Measurements from ENCODE around the gene FOXD1.

Gene FOXD1

DNA sequence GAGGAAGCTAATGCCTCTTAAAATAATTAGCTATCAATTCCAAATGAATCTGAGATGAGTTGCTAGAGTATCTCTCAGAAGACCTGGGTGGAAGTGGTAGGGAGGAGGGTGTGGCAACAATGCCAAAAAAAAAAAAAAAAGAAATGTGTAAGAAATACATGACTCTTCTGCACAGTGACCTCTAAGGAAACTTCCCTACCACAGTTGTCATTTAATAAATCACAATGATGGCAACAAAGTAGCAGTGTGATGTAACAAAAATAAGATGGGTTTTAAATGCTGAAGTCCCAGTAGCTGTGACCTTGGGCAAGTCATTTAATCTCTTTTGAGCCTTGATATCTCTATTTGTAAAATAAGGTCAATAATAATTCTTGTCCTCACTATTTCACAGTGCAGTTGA, 7.2 kb downstream of the FOXD1 start:
- DNase-seq (ENCODE audit: low read depth in 1 of 2, low spot score in 1 of 2) = no peak

DNA sequence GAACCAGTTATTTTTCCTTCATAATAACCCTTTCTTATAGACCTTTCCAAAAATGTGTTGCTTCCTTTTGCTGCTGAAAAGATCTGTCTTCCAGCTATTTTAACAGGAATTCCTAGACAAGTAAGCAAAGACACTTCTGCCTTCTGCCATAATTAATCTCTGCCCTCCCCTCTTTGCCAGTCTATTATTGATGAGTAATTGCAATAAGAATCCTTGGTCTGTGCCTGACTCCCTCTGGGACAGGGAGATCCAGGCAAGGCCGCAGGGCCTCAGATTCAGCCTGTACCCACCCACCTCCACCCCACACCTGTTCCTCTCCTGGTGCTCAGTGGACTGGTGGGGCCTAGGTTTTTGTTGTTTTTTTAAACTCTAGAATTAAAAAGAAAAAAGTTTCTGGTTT, 8.3 kb downstream of the FOXD1 start:
- DNase-seq (ENCODE audit: low read depth in 1 of 2, low spot score in 1 of 2) = no peak

DNA sequence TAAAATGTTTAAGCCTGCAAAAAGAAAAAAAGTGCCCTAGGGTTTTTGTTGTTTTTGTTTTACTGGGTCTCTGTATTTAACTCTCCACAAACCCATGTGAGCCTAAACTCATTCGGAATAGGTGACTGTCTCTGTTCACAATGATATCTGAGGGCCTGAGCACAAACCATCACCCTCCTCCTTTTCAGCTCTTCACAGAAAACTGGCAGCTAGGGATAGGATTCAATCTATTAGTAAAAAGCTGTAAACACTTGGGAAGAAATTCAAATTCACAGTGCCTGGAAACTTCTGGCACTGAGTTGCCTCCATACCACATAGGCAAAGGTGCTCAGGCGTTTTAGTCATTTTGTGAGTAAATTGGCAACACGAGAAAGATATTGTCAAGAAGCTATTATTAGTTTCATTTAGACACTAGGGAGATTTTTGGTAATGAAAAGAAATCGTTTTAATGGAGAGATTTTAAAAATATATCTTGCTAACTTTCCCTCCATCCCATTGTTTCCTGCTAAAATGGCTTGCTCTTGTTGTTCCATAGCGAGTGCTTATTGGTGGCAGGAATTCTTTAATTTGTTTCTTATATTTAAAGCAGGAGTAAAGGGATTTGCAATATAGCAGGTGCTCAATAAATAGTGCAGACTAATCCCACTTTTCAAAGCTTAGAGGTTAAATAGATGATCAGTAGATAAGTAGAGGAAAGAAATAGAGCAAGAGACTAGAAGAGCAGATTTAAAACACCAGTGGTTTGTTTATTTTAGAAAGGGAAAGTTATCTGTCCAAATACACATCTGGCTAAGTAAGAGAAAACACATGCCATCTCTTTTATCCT, 9.7 kb downstream of the FOXD1 start:
- no peak for DNase-seq (ENCODE audit: low read depth in 1 of 2, low spot score in 1 of 2)

DNA sequence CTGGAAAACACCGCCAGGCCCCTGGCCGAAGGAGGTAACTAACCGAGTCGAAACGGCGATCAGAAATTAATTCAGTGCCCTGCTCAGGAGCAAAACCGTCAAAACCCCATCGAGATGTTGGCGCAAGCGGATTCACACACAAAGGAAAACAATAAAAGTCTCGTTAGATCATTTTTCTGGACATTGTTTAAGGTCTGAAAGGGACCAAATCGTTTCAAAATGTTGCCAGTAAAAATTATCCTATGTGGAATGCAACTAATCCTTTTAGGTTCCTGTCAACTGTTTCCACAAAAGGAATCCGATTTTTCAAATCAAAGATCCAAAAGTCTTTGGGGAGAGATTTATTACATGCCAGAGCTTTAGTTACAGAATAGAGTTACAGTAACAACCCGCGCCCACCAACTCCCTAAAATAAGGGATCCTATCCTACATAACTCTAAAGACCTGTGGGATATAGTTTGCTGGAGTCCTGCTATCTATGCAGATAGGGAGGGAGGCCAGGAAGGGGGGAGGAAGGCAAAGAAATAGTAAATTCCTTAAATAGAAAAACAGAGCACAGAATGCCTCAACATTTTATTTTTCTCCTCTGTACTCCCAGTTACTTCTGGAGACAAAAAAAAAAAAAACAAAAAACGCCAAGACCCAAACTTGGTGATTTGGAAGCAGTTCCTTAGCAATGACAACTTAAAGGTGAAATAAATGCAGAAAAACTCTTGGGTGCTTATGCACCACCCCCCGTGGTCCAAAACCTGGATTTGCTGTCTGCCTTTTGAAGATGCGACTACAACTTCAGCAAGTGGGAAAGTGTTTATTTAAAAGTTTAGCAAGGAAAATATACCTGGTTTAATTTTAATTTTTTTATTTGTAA, 10.6 kb downstream of the FOXD1 start:
- no peak for DNase-seq (ENCODE audit: low read depth in 1 of 2, low spot score in 1 of 2)

DNA sequence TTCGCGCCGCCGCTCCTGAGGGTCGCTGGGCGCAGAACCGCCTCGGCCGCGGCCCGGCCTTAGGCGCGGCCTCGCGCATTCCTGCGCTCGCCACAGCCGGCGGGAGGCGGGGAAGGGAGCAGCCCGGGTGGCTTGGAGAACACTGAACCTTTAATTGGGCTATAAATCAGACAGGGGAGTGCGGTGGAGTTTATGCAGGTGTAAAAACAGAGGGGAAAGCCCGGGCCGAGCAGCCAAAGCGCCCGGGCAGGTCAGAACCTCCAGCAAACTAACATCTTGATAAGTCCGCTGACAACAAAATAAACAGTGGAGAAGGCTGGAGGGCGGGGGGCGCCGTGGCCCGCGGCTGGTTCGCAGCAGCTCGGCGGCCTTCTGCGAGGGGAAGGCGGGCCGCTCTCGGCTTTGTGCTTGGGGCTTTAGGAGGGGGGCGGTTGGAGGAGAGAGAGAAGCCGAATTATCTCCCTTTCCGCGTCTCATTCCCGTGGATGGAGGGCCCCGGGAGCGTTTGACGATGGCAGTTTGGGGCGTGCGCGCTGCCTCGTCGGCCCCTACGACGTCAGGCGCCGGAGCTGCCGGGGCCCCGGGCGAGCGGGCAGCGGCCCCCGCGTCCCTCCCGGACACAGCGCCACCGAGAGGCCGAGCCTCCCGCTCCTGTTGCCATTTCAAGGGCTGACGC, 11.3 kb downstream of the FOXD1 start:
- DNase-seq (ENCODE audit: low read depth in 1 of 2, low spot score in 1 of 2) = no peak

DNA sequence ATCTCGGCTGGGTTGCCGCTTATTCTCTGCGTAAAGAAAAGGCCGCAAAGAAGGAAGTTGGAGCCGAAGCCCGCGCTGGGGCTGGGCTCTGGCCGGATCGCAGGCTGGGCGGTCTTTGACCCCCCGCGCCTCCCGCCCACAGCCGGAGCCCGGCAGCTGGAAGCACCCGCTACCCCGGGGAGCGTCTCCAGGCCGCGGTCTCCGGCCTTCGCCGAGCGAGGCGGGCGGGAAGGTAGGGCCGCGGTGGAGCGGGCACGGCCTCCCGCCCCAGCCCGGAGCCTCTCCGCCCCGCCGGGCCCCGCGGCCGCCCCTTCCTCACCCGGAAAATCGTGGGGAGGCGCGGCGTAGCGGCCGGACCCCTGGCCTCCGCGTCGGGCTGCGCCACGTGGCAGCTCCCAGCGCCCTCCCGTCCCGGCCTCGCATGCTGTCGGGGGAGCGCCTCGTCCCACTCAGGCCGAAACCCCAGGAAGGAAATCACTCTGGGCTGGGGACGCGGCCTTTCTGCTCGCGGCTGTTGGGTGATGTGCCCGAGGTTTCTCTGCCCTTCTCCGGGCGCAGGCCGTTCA, 12.0 kb downstream of the FOXD1 start:
- DNase-seq (ENCODE audit: low read depth in 1 of 2, low spot score in 1 of 2) = no peak

DNA sequence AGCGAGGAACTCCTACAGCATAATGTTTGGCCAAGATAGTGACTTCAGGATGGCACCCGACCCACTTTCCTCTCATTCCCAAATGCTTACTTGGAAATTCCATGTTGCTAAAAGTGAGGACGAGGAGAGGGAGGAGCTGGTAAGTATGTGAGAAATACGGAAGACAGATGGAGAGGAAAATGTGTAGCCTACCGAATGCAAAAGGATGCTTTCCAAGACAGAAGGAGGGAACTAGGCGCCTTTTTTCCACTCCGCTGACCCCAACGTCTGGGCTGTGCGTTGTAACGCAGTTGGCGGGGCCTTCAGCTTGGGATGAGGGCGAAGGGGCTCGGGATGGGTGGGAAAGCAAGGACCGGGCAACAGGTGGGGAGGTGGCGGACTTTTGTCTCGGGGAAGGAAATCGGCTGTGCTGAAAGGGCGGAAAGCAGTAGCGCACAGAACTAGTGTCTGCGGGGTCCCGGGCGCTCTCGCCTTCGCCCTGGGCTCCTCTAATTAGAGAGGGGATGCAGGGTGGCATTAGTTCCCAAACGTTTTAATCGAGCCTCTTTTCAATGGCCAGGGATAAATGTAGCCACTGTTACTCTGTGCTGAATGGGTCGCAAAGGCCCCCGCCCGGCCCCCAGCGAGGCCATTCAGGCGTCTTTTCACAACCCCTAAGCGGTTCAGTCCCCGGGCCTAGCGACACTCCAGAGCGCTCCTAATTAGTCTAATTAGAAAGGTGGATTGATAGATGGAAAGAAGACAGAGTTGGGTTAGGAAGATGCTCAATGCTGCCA, 12.6 kb downstream of the FOXD1 start:
- no peak for DNase-seq (ENCODE audit: low read depth in 1 of 2, low spot score in 1 of 2)

DNA sequence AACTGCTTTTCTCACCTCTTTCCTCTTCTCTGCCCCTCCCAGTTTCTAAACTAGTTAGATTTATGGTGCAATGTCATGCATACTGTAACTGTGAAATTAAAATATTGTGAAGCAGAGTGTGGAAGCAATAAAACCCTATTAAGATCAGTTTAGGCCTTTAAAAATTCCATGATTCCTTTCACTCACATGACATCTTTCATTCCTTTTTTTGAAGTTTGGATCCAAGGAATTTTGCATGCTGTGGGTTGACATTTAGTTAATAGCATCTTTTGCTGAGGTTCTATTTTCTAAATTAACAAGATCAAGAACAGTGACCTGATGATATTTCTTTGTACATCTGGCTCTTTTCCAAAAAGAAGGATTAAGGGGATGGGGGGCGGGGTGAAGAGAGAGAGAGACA, 13.7 kb downstream of the FOXD1 start:
- DNase-seq (ENCODE audit: low read depth in 1 of 2, low spot score in 1 of 2) = no peak

DNA sequence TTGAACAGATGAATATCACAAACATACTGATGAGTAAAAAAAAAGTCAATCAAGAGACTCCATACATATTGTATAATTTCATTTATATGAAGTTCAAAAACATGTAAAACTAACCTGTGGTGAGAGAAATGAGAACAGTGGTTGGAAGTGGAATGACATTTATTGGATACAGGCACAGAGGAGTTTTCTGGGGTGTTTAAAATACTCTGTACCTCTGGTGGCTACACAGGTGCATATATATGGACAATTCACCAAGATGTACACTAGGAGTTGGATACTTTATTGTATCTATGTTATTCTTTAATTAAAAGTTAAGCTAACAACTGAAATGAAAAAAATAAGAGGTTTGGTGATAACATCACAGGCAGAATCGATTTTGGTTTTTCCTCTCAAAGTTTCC, 14.1 kb downstream of the FOXD1 start:
- no peak for DNase-seq (ENCODE audit: low read depth in 1 of 2, low spot score in 1 of 2)

DNA sequence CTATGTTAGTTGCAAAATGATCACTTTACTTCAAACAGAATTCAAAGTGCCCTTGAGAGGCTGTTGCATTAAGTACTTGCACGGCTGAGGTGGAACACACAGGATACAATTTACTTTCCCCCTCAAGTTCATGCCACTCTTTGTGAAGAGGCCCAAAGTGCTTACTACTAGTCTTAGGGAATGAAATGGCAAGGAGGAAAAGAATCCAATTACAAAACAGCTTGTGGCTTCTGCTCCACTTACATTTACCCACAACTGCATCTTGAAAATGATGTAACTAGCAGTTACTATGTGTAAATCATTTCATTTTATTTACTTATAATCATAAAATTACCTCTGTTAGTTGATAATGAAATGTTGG, 14.6 kb downstream of the FOXD1 start:
- no peak for DNase-seq (ENCODE audit: low read depth in 1 of 2, low spot score in 1 of 2)

DNA sequence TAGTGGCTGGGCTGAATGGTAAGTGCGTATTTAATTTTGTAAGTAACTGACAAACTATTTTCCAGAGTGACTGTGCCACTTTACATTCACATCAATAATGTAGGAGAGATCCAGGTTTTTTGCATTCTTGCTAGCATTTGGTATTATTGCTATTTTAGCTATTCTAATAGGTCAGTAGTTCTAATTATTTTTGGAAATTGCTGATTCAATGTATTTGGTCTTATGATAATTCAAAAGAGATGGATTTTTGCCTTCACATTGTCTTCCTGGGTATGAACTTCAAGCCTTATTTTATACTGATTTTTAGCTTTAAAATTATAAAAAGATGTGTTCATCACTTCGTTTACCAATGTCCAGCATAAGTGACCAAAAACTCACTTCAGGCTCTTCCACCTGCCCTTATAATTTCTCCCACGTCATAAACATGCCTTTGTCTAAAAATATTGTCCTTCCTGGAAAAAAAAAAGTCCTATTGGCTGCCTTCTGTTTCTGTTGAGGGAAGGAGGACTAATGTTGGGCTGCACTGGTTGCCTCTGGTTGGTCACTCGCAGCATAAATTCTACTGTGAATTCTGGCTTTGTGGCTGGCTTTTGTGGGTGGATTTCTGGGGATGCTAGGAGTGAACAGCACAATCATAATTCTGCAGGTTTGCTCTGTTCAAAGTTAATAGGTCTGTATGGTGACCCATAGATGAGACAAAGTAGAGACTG, 15.2 kb downstream of the FOXD1 start:
- no peak for DNase-seq (ENCODE audit: low read depth in 1 of 2, low spot score in 1 of 2)

DNA sequence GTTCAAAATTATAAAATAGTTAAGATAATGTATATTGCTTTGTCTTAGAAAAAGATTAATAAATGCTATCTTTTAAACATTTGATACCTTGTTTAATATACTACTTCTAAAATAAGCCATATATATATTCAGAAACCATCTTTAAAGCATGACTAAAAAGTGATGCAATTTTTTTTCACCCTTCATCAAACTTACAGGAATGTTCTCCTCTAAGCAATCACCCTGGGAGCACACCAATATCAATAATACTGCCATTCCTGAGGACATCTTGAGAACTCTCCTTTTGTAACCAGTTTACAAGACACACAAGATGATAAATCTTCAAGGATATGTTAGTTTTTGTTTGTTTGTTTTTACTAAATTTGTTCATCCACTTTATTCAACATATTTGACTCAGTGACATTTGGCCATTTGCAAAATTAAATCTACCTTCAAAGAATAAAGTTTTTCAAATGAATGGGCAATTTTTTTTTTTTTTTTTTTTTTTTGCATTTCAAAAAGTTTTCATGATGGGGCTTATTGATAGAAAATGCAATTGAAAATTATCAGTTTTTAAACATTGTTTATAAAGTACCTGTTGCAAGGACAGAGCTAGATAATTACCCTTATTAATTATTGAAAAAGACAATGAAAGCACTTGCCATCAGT, 17.2 kb downstream of the FOXD1 start:
- DNase-seq (ENCODE audit: low read depth in 1 of 2, low spot score in 1 of 2) = no peak

DNA sequence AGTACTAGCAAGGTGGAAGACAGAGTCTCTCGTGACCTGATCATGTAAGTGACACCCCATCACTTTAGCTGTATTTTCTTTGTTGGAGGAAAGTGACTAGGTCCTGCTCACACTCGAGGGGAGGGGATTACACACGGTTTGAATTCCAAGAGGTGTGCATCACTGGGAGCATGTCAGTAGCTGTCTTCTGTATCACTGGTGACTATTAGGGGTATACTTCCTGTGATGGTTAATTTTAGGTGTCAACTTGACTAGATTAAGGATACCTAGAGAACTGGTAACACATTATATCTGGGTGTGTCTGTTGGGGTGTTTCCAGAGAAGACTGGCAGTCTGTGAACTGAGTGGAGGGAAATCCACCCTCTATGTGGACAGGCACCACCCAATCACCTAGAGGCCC, 22.5 kb downstream of the FOXD1 start:
- DNase-seq (ENCODE audit: low read depth in 1 of 2, low spot score in 1 of 2) = no peak

DNA sequence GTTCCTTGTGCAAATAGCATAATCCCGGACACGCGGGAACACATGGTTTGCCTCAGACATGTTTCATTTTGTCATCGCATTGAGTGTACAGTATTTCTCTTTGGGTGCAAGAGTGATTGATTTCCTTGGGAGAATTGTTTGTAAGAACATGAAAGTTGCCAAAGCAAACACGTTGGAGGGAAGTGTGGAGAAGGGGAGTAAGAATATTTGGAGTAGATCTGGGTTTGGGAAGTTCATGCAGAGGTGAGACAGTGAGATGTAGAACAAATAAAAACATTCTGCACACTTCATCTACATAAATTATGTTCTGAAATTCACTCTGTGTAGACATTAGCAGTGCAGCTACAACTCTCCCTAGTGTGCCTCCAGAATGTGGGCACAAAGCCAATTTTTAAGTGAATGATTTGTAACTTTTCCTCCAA, 24.0 kb downstream of the FOXD1 start:
- DNase-seq (ENCODE audit: low read depth in 1 of 2, low spot score in 1 of 2) = no peak

DNA sequence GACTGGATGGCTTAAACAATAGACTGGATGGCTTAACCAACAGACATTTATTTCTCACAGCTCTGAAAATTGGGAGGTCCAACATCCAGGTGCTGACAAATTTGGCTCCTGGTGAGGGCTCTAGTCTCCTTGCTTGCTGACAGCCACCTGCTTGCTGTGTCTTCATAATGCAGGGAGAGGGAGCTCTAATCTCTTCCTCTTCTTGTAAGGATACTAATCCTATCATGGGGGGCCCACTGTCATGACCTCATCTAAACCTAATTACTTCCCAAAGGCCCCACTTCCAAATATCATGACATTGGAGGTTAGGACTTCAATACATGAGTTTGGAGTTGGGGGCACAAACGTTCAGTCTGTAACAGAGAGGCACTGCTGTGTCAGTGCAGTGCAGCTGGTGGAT, 26.4 kb downstream of the FOXD1 start:
- DNase-seq (ENCODE audit: low read depth in 1 of 2, low spot score in 1 of 2) = no peak

DNA sequence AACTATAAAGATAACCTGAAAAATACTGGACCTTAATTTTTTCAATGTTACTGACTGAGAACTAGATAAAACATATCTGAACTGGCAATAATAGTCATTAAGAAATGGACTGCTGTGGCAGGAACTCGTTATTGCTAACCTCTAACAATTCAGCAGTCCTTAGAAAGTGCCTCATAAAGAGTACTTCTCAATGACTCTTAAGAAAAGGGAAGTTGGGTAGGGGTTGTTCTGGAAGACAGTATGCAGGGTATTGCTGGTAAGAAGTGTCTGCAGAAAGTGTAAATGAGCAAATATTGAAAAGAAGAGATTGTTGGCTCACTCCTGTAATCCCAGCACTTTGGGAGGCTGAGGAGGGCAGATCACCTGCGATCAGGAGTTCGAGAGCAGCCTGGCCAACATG, 27.9 kb downstream of the FOXD1 start:
- DNase-seq (ENCODE audit: low read depth in 1 of 2, low spot score in 1 of 2) = no peak

DNA sequence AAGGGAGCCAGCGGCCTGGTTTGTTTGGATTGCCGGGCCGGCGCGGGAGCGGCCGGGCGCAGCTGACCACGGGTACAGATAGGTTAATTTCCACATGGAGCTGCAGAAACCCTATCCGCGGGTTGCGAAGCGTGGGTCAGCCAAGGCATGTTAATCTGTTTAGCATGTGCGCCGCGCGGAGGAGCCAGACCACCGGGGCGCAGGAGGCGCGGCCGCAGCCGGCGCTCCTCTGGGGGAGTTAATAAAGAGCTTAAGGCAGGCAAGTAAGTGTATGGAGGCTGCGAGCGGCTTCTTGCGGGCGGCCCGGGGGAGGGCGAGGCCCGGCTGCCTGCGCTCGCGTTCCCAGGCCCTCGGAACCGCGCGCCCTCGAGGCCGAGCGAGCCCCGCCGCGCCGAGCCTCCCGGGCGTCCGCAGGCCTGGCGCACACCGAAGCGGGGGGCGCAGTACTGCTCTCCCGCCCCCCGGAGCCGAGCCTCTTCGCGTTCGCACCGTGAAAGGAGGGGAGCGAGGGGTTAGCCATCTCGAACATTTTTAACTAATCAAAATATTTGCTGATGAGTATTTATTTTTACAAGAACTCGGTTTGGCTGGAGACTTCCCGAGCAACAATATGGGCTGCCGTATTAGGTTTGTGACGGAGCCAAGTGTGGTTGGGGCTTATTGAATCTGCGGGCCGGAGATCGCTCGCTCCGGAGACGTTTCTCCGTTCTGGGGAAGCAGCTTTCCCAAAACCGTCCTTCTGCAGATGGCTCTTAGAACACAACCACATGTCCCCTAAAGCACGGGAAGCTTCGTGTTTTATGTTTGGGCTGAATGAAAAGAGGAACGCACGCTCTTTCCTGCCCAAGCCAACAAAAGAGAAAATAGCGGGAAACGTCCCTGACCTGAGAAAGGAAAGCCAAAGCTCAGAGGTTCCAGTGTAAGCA, 28.8 kb downstream of the FOXD1 start:
- DNase-seq (ENCODE audit: low read depth in 1 of 2, low spot score in 1 of 2) = no peak

DNA sequence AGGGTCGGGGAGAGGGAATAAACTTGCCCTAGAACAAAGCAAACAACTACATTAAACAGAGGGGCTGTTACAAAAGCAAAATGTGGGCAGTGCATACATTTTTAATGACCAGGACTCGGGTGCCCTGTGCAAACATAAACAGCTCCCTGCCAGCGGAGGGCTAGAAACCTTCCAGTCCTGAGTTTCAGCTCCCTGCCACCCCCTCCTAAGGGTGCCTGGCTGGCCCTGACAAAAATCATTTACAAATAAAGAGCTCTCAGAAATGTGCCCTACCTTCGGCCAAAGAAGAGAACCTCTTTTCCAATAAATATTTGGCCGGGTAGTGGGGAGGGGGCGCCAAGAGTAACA, 29.5 kb downstream of the FOXD1 start:
- no peak for DNase-seq (ENCODE audit: low read depth in 1 of 2, low spot score in 1 of 2)

DNA sequence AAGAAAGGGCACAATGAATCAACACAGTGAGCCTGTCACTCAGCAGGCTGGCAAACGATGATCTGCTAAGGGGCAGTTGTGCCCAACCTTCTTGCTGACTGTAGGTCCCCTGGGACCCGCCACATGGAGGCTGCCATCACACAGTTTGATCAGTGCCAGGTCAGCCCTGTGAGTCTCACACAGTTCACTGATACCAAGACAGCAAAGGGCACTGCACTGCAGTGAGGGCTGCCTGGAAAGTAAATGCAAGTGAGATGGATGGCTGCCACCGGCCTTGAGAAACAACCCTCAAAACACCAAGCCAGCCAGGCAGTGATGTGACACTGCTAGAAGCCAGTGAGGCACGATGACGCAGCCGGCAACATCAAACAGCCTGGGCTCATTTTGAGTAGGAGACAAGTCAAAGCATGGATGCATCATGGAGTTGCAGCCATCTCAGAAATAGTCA, 30.3 kb downstream of the FOXD1 start:
- DNase-seq (ENCODE audit: low read depth in 1 of 2, low spot score in 1 of 2) = no peak
